PC-9 (cell line): Measurements from ENCODE around the gene PODXL.

Source experiments
- CTCF ChIP-seq: fragments of 200-600 bp; sonication (generic); conservative IDR thresholded peaks from 2 replicates; pipeline ENCODE4 v1.6.1; 2017; ENCODE audit warnings: mixed run types, antibody characterized with exemption, mild to moderate bottlenecking, moderate library complexity
- EZH2 ChIP-seq: fragments of 200-600 bp; sonication (generic); IDR thresholded peaks from 2 replicates; pipeline ENCODE4 v1.8.0; 2017; ENCODE audit warnings: antibody characterized with exemption, low read depth

GRCh38 chr7:131454498-131454897 lies 101.9 kb downstream of the PODXL start:
- TF ChIP-seq CTCF = no peak
- no peak for TF ChIP-seq EZH2
